H1 (cell line): Measurements from ENCODE around the gene VEPH1.

Experiments
- BACH1 ChIP-seq: IDR thresholded peaks from 2 replicates; pipeline ENCODE4 v1.6.1; 2012; ENCODE audit warnings: low read length, improper control_type of control experiment
- CHD1 ChIP-seq: IDR thresholded peaks from 2 replicates; pipeline ENCODE4 v1.6.1; 2012; ENCODE audit warnings: low read depth, low read length, improper control_type of control experiment
- CTCF ChIP-seq, 3 experiments: IDR thresholded peaks; 1 replicate in 2 of 3; 2 replicates in 1 of 3; pipeline versions ENCODE4 v1.5.1 to v1.6.1; 2011; ENCODE audit warnings: low read length in 3 of 3, mild to moderate bottlenecking in 3 of 3, inconsistent platforms in 2 of 3, low read depth in 1 of 3, moderate library complexity in 1 of 3; ENCODE audit not compliant: insufficient read depth in 1 of 3; ENCODE audit errors: control extremely low read depth in 1 of 3
- E2F6 ChIP-seq: IDR thresholded peaks from 2 replicates; pipeline ENCODE4 v1.6.1; 2012; ENCODE audit warnings: inconsistent platforms
- EP300 ChIP-seq, 2 experiments: IDR thresholded peaks; 1 replicate in 1 of 2; 2 replicates in 1 of 2; pipeline ENCODE4 v1.6.1; 2011 to 2012; ENCODE audit warnings: low read depth in 2 of 2, low read length in 2 of 2, mild to moderate bottlenecking in 2 of 2, borderline replicate concordance in 1 of 2, inconsistent platforms in 1 of 2, moderate library complexity in 1 of 2
- EZH2 ChIP-seq: fragments of 200-600 bp; sonication (generic); IDR thresholded peaks from 2 replicates; pipeline ENCODE4 v1.7.1; 2012; ENCODE audit warnings: low read depth, mild to moderate bottlenecking, moderate library complexity, low read length, inconsistent platforms; ENCODE audit not compliant: severe bottlenecking
- GABPA ChIP-seq: IDR thresholded peaks from 2 replicates; pipeline ENCODE4 v1.6.1; 2011; ENCODE audit warnings: mild to moderate bottlenecking, low read length, moderate library complexity, borderline replicate concordance; ENCODE audit not compliant: insufficient read depth
- HDAC2 ChIP-seq, 2 experiments: fragments of 300-600 bp in 1 of 2; sonication (generic) in 1 of 2; IDR thresholded peaks; 2 replicates each; pipeline ENCODE4 v1.6.1; 2011 to 2012; ENCODE audit warnings: low read depth in 2 of 2, low read length in 2 of 2, mild to moderate bottlenecking in 2 of 2, moderate library complexity in 2 of 2, borderline replicate concordance in 1 of 2, inconsistent platforms in 1 of 2
- MAFK ChIP-seq: IDR thresholded peaks from 2 replicates; pipeline ENCODE4 v1.6.1; 2012; ENCODE audit warnings: low read depth, mild to moderate bottlenecking, improper control_type of control experiment, low read length
- POLR2A ChIP-seq, 2 experiments: IDR thresholded peaks; 1 replicate in 1 of 2; 2 replicates in 1 of 2; pipeline ENCODE4 v1.6.1; 2011; ENCODE audit warnings: low read depth in 2 of 2, low read length in 2 of 2, mild to moderate bottlenecking in 2 of 2; ENCODE audit errors: control extremely low read depth in 1 of 2
- POLR2AphosphoS5 ChIP-seq: IDR thresholded peaks from 2 replicates; pipeline ENCODE4 v1.6.1; 2011; ENCODE audit warnings: low read depth, low read length
- RAD21 ChIP-seq, 2 experiments: IDR thresholded peaks in 1 of 2; conservative IDR thresholded peaks in 1 of 2; 2 replicates each; pipeline ENCODE4 v1.6.1; 2011; ENCODE audit warnings: low read depth in 2 of 2, low read length in 2 of 2, improper control_type of control experiment in 1 of 2, inconsistent platforms in 1 of 2, mild to moderate bottlenecking in 1 of 2, moderate library complexity in 1 of 2
- TCF12 ChIP-seq: IDR thresholded peaks from 2 replicates; pipeline ENCODE4 v1.6.1; 2011; ENCODE audit warnings: low read depth, mild to moderate bottlenecking, low read length

GRCh38 chr3:157356541-157356940 is 146.7 kb downstream of the VEPH1 start:
- TF ChIP-seq RAD21 (IDR thresholded peaks at IDR 0.05 in 1 of 2, conservative IDR thresholded peaks at IDR 0.05 in 1 of 2; ENCODE audit: low read depth in 2 of 2, low read length in 2 of 2) (no peak), EZH2 (no peak), CTCF (IDR thresholded peaks at IDR 0.05; ENCODE audit: control extremely low read depth in 1 of 3, insufficient read depth in 1 of 3, low read depth in 1 of 3, low read length in 3 of 3) (no peak), POLR2AphosphoS5 (no peak), MAFK (no peak), CHD1 (no peak), HDAC2 (IDR thresholded peaks at IDR 0.05; ENCODE audit: borderline replicate concordance in 1 of 2, low read depth in 2 of 2, low read length in 2 of 2) (no peak), BACH1 (no peak), GABPA (no peak), EP300 (IDR thresholded peaks at IDR 0.05; ENCODE audit: borderline replicate concordance in 1 of 2, low read depth in 2 of 2, low read length in 2 of 2) (no peak), POLR2A (IDR thresholded peaks at IDR 0.05; ENCODE audit: control extremely low read depth in 1 of 2, low read depth in 2 of 2, low read length in 2 of 2) (no peak), TCF12 (no peak), E2F6 (no peak)
